ENCODE results near the gene GAS2.
"Not testable (repeated sequence)": the region's sequence is repeated elsewhere in the genome, so short reads cannot be mapped to it uniquely, and the experiment has no call there.

The GAS2 gene

DNA sequence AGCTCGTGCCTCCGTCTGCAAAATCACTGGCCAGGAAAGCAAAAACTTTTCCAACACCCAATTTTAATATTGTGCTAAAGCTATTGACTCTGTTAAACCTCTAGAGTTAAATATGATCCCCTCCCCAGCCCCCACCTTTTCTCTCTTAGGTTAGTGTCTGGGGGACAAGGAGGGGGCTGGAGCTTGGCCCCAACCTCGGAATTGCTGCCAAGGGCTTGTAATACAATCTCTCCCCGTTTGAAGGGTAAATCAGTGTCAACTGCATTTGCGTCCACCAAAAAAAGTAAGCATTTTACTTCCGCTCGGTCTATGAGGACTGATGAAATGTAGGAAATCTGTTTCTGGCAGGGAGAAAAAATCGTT lies at the start of gene GAS2:
Gene GAS2, plus strand, starts transcription at position 287 of the 363 bp plus-strand sequence. CDS start 8,259 bp downstream, outside the sequence.
- peak; percentile 38 for DNase-seq

GRCh38 chr11:22617868-22618267 lies 48.5 kb upstream of the GAS2 start:
- no peak for DNase-seq

DNA sequence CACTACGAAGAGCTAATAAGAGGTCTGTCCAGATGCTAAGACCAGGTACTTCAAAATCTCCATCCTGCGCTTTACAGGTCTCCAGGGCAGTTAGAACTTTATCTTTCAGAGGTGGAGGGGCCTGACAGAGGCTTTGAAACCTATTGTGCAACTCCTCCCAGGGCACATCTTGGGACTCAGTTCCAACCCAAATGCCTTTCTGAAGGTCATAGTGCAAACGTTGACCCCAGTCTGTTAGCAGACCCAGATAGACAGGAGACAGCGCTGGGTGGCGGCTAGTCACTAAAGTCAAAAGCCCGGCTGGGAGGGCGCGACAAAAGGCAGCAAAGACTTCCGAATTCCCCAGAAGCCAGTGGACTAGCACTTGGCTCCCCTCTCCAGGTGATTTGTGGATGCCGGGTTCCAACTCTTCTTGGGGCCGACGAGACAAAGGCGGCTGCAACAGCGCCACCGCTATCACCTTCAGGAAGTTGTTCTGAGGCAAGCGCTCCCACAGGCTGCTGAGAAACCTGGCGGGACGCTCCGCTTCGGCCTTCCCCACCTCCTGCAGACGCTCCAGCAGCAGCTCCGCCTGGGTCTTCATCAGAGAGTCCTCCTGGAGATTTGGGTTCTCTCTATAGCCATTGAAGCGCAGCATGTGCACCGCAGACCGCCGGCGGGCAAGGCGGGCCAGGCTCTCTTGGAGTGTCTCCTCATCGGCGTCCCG lies 41.5 kb upstream of the GAS2 start:
- DNase-seq = peak; percentile 94

- DNase-seq = peak; percentile 99
Observed at GRCh38 chr11:22625448-22626287, 40.7 kb upstream of the GAS2 start, which contains the start of gene FANCF. Gene FANCF (minus strand): TSS chr11:22625823. CDS start chr11:22625810, 13 bp downstream.

DNA sequence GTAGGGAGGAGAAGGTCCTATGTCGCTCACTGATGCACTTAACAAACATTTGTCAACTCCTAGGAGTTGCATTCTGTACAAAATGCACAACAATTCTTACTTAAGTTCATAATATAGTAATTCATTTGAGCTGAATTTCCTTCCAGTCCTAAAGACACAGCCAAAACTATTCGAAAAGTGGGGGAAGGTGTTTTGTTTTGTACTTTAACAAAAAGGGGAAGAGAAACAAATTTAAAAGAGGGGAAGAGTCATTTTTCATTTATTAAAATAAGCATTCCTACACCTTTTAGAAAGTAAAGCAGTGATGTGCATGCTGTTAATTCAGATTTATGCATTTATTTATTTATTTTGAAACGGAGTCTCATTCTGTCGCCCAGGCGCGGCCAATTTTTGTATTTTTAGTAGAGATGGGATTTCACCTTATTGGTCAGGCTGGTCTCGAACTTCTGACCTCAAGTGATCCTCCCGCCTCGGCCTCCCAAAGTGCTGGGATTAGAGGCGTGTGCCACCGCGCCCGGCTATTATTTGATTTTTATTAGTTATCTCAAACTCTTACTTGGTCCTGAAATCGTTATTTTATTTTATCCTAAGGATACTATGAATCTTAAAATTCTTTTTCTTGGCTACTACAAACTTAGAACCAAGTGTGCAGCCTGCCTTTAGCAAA lies 39.7 kb upstream of the GAS2 start:
- DNase-seq = no peak

- DNase-seq = no peak
Observed at GRCh38 chr11:22627421-22627820, 39.0 kb upstream of the GAS2 start.

- no peak for DNase-seq
Observed at GRCh38 chr11:22633354-22633902, 33.0 kb upstream of the GAS2 start.

GRCh38 chr11:22634897-22635629 lies 31.3 kb upstream of the GAS2 start:
- DNase-seq = no peak

DNA sequence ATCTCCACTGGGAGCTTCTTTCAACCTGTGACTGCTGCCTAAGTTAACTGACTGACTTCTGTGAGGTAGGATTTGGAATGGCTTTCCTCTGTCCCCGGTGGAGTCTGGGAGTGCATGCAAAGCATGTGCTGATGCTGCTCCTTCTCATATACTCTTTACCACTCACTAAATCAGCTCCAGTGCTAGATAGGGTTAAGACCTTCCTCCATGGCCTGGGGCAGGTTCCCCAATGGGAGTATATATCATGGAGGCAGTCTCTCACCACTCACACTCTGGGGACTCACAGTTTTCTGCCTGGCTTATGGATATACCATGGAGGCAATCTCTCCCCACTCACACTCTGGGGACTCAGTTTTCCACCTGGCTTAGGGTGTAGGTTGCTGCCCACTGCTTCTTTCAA lies 30.7 kb upstream of the GAS2 start:
- no peak for DNase-seq

DNA sequence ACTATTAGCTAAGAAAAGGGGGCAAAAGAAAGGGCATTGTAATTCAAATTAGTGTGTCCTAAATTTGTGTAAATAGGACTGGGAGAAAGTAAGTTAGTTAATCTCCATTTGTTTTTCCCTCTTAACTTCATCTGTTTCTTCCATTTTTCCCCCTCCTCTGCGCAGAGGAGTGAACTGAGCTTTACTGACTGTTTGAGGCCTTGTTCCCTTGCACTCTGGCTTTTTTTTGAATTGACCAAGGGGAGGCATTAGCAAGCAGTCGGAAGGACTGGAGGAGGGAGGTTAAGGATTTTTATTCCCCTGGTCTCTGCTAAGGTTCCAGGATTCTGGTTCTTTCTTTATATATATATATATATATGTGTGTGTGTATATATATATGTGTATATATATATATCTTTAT lies 25.5 kb upstream of the GAS2 start:
- DNase-seq = no peak

- DNase-seq = no peak
Observed at GRCh38 chr11:22641559-22641958, 24.9 kb upstream of the GAS2 start.

GRCh38 chr11:22652346-22652745 lies 14.1 kb upstream of the GAS2 start:
- DNase-seq = not testable (repeated sequence)

GRCh38 chr11:22656130-22656529 lies 10.3 kb upstream of the GAS2 start:
- no peak for DNase-seq

- DNase-seq = no peak
Observed at GRCh38 chr11:22657101-22657694, 9.2 kb upstream of the GAS2 start.

DNA sequence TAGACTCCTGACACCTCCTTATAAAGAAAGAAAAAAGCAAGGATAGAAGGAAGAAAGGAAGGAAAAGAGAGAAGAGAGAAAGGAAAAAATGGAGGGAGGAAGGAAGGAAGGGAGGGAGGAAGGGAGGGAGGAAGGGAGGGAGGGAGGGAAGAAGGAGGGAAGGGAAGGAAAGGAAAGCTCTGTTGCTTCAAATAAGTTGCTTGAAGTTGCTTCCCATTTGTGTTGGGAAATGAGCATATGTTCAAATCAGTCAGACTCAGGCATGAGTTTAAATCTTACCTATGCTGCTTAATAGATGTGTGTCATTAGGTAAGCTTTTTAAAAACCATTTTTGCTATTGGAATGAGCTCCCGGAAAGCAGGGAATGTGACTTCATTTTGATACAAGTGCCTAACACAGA lies 6.6 kb upstream of the GAS2 start:
- DNase-seq = no peak

GRCh38 chr11:22666688-22667439 lies 453 bp downstream of the GAS2 start:
- DNase-seq = no peak

DNA sequence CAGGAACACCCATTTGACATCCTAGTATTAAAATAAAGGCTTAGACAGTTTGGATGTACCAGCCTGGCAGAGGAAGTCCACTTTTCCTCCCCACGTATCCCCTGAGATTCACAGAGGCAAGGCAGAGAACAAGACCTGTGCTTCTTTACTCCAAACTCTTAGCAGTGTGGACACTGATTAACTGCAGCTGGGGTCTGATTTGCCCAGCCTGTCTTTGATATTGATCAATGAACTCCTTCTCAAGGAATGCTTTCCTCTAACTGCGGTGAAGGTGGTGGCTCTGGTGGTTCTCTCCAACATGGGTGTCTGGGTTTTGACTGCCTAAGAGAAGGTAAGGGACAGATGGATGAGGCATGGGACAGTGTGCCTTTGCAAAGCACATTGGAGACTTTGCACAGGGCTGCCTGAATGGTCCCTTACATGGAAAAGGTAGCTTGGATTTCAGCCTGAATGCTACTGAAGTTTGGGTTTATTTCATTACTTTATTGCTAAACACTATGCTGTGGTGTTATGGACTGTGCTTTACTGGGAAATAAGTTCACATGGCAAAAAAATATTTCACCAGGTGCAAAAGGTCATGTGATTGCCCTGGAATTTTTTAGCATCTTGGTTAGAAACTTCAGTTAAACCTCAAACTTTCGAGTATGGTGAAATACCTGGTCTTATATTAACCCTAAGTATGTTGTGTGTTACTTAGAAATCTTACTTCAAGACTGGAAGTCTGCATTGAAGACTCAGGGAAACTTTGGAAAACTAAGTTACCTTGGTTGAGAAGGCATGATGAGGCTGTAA lies 1.8 kb downstream of the GAS2 start:
- no peak for DNase-seq

DNA sequence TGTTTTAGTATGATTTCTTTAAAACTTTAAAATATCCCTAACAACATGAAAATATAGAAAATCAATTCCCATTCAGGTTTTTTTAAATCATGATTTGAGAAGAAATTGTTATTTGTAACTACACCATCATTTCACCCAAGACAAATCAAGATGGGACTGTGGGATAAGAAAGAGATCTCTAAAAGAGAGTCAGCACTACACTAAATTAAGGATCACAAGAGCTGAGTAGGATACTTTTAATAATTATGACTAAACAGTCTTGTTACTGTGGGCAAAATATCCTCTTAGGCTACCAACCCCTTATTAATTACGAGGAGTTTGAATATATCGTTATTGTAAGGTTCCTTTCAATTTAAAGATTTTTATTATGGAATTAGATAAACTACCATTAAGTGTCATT lies 3.0 kb downstream of the GAS2 start:
- no peak for DNase-seq

- no peak for DNase-seq
Observed at GRCh38 chr11:22670830-22671229, 4.4 kb downstream of the GAS2 start.

GRCh38 chr11:22671751-22672150 lies 5.3 kb downstream of the GAS2 start:
- no peak for DNase-seq

Measured in DMS79 (cell line).